SU-DHL-6 (cell line): ENCODE measurements around the gene LSM2.

Source experiments
- H2AFZ ChIP-seq: fragments of 200-600 bp; sonication (generic); 2 replicates; pipeline ENCODE4 v1.6.1; 2014; ENCODE audit warnings: low read depth, mild to moderate bottlenecking, moderate library complexity, mixed read lengths, antibody characterized with exemption, low read length; ENCODE audit not compliant: severe bottlenecking
- H3F3A ChIP-seq: fragments of 200-600 bp; shearing (Covaris generic); 2 replicates; pipeline ENCODE4 v1.6.0; 2016; ENCODE audit warnings: antibody characterized with exemption, mild to moderate bottlenecking; ENCODE audit not compliant: insufficient read depth
- H3K27ac ChIP-seq: fragments of 200-600 bp; sonication (generic); 2 replicates; pipeline ENCODE4 v1.5.1; 2016; ENCODE audit warnings: low read depth, mild to moderate bottlenecking, low read length, moderate library complexity, mixed read lengths
- H3K27me3 ChIP-seq: fragments of 200-600 bp; sonication (generic), shearing (Covaris generic); 2 replicates; pipeline ENCODE4 v1.6.0; 2014; ENCODE audit warnings: mild to moderate bottlenecking, low read length
- H3K36me3 ChIP-seq: fragments of 200-600 bp; sonication (generic); 2 replicates; pipeline ENCODE4 v1.6.1; 2014; ENCODE audit warnings: mild to moderate bottlenecking, low read length, mixed read lengths
- H3K4me2 ChIP-seq: fragments of 300-600, 200-600 bp; shearing (Covaris generic), sonication (generic); 2 replicates; pipeline ENCODE4 v1.6.0; 2014; ENCODE audit warnings: low read length, low read depth, mild to moderate bottlenecking; ENCODE audit not compliant: poor library complexity, severe bottlenecking
- H3K4me3 ChIP-seq: fragments of 200-600 bp; sonication (generic); 2 replicates; pipeline ENCODE4 v1.5.1; 2014; ENCODE audit warnings: antibody characterized with exemption, low read length, mild to moderate bottlenecking, mixed read lengths; ENCODE audit not compliant: insufficient read depth, poor library complexity, severe bottlenecking
- H3K79me2 ChIP-seq: fragments of 200-600 bp; sonication (generic); 2 replicates; pipeline ENCODE4 v1.6.1; 2014; ENCODE audit warnings: mild to moderate bottlenecking, low read length, moderate library complexity; ENCODE audit not compliant: insufficient read depth
- H3K9ac ChIP-seq: fragments of 200-600 bp; sonication (generic); 2 replicates; pipeline ENCODE4 v1.7.0; 2014; ENCODE audit warnings: mild to moderate bottlenecking, low read length
- H3K9me2 ChIP-seq: fragments of 200-600 bp; sonication (generic); replicated peaks from 2 replicates; pipeline ENCODE4 v1.6.1; 2014; ENCODE audit warnings: low read length; ENCODE audit not compliant: insufficient read depth
- H3K9me3 ChIP-seq: fragments of 200-600 bp; sonication (generic); 2 replicates; pipeline ENCODE4 v1.6.1; 2014; ENCODE audit warnings: low read length, mixed read lengths; ENCODE audit not compliant: insufficient read depth
- H4K20me1 ChIP-seq: fragments of 200-600 bp; sonication (generic); 2 replicates; pipeline ENCODE4 v1.6.1; 2014; ENCODE audit warnings: low read depth, mild to moderate bottlenecking, antibody characterized with exemption, low read length, moderate library complexity, mixed read lengths
- CTCF ChIP-seq: fragments of 200-600 bp; sonication (generic); IDR thresholded peaks from one replicate; pipeline ENCODE4 v1.5.1; 2017; ENCODE audit warnings: antibody characterized with exemption, mild to moderate bottlenecking, low read length, moderate library complexity; ENCODE audit not compliant: insufficient read depth, poor library complexity, severe bottlenecking
- EZH2phosphoT487 ChIP-seq: fragments of 200-600 bp; sonication (generic), shearing (Covaris generic); conservative IDR thresholded peaks from 2 replicates; pipeline ENCODE4 v1.6.1; 2018; ENCODE audit warnings: mild to moderate bottlenecking, antibody characterized with exemption, low read length, moderate library complexity, mixed read lengths

LSM2 gene

DNA sequence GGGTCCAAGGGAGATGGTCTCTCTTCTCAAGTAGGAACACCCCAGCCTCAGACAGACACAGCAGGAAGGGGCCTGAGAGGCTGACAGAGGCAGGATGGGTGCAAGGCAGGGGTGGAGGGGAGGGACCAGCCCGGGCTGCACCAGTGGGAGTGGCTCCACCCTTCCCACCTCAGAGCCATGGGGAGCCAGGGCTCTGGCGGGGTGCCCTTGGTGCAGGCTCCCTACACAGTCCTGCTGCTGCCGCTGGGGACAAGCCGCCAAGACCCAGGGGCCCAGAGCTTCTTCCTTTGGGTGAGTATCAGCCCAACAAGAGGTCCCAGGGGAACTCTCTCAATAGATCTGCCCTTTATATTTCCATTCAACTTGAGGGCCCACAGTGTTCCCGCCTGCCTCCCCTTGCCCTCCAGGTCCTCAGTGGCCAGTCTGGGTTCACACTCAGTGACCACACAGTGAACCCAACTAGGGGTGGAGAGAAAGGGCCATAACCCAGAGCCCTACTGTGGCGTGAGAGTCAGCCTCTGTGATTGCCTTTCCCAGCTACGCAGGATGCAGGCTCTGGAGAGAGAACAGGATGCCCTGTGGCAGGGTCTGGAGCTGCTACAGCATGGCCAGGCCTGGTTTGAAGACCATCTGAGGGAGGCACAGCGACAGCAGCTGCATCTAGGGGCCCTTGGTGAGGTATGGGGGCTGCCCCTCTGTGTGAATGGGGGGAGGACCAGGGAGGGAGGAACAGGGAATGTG, 43.7 kb downstream of the LSM2 start:
- no peak overlapping the region for H3K27ac ChIP-seq

DNA sequence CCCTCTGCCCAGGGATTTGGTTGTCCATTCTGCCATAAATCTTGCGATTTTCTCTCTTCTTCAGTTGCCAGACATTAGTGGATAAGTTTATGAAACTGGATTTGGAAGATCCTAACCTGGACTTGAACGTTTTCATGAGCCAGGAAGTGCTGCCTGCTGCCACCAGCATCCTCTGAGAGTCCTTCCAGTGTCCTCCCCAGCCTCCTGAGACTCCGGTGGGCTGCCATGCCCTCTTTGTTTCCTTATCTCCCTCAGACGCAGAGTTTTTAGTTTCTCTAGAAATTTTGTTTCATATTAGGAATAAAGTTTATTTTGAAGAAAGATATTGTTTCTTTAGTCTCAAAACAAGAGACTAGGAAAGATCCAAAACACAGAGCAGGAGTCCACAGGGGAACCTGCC, 44.4 kb downstream of the LSM2 start, which contains the start of gene SAPCD1:
TSS of gene SAPCD1 (plus strand) at position 301 of the 400 bp plus-strand sequence. CDS start 399 bp downstream, outside the sequence.
- H3K4me2 ChIP-seq: no peak within 1 kb of the TSS

More for the DNA sequence above, 43.7 kb downstream of the LSM2 start:
- Histone ChIP-seq H3K9ac (no peak overlapping the region), H4K20me1 (no peaks in the 10 kb centered on the region), H3K27me3 (no peaks in the 10 kb centered on the region), H2AFZ (no peak overlapping the region), H3K36me3 (peaks cover 8% of the 10 kb centered on the region; the same call in 1 of the 2 replicates), H3K9me3 (no peaks in the 10 kb centered on the region), H3K4me3 (no peak overlapping the region), H3F3A (peaks cover 8% of the 10 kb centered on the region), H3K9me2 (no peaks in the 10 kb centered on the region), H3K4me2 (no peak overlapping the region), H3K79me2 (no peaks in the 10 kb centered on the region)
- TF ChIP-seq CTCF: no peak
- no peak for TF ChIP-seq EZH2phosphoT487

DNA sequence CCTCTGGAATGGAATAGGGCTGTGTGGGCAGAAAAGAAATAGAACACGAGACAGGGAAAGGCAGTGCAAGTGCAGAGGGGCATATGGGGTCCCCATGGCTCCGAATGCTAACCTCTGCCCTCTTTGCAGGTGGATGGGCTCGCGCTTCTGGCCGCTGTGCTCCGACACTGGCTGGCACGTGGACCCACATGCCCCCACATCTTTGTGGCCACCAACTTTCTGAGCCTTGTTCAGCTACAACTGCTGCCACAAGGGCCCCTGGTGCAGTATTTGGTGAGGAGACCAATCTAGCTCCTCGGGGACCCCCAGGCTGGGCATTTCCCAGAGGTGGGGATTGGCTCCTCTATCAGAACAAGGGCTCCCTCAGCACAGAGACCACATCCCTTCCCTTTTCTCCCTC, 45.4 kb downstream of the LSM2 start:
- no peaks in the 10 kb centered on the region for H3K9me2 ChIP-seq
- H3K9ac ChIP-seq: no peak overlapping the region
- no peaks in the 10 kb centered on the region for H4K20me1 ChIP-seq
- H3K27me3 ChIP-seq: no peaks in the 10 kb centered on the region
- no peak overlapping the region for H2AFZ ChIP-seq
- H3K79me2 ChIP-seq: no peaks in the 10 kb centered on the region
- H3K4me2 ChIP-seq: no peak overlapping the region
- no peaks in the 10 kb centered on the region for H3K9me3 ChIP-seq
- no peak overlapping the region for H3K4me3 ChIP-seq
- H3K36me3 ChIP-seq: peaks cover 8% of the 10 kb centered on the region; the same call in 1 of the 2 replicates
- H3F3A ChIP-seq: peaks cover 8% of the 10 kb centered on the region
- no peak overlapping the region for H3K27ac ChIP-seq
- TF ChIP-seq EZH2phosphoT487: no peak
- TF ChIP-seq CTCF: no peak

More for the DNA sequence above, 44.4 kb downstream of the LSM2 start, which contains the start of gene SAPCD1:
- Histone ChIP-seq H3K27me3 (no peaks in the 10 kb centered on the region), H3K9ac (no peak within 1 kb of the TSS), H2AFZ (no peak within 1 kb of the TSS), H3K4me3 (no peak within 1 kb of the TSS), H3K36me3 (peaks cover 8% of the 10 kb centered on the region; the same call in 1 of the 2 replicates), H3K79me2 (no peaks in the 10 kb centered on the region), H3K27ac (no peak within 1 kb of the TSS), H3K9me3 (no peaks in the 10 kb centered on the region), H3F3A (peaks cover 8% of the 10 kb centered on the region), H3K9me2 (no peaks in the 10 kb centered on the region), H4K20me1 (no peaks in the 10 kb centered on the region)
- TF ChIP-seq CTCF (no peak), EZH2phosphoT487 (no peak)
